SK-N-SH (cell line): ENCODE results near the gene VIPR2. TPM values are rescaled to one million over a fixed set of nuclear protein-coding genes. Genes with fewer than 3 reads are reported as not detected.

Experiments used
- CTCF ChIA-PET: fragments of 300-600, 350-600 bp; formaldehyde crosslinking; extraction: SDS; loops from one replicate; lab custom pipeline; 2021; lab: Yijun Ruan, JAX
- POLR2A ChIA-PET: fragments of 350-600 bp; sonication (Branson Sonifier 250); formaldehyde crosslinking; extraction: SDS; loops from one replicate; lab custom pipeline; 2020; ENCODE audit warnings: antibody characterized with exemption, inconsistent platforms; lab: Yijun Ruan, JAX
- DNase-seq: peaks from one replicate; pipeline ENCODE4 v3.0.0; 2012
- H2AFZ ChIP-seq: fragments of 200-600 bp; sonication (generic); 2 replicates; pipeline ENCODE4 v1.8.1; 2016; ENCODE audit warnings: antibody characterized with exemption, mild to moderate bottlenecking, low read depth
- H3F3A ChIP-seq: fragments of 200-600 bp; sonication (generic); replicated peaks from 2 replicates; pipeline ENCODE3; 2016; ENCODE audit warnings: antibody characterized with exemption, mild to moderate bottlenecking; ENCODE audit not compliant: insufficient read depth
- H3K27ac ChIP-seq, 2 experiments: fragments of 200-500 bp in 1 of 2; fragments of 200-600 bp in 1 of 2; sonication (Bioruptor generic) in 1 of 2; sonication (generic), shearing (Covaris generic) in 1 of 2; 2 replicates each; pipeline versions ENCODE4 v1.5.1 to v1.6.1; 2014 to 2016; ENCODE audit warnings: low read depth in 2 of 2, inconsistent platforms in 1 of 2, low read length in 1 of 2, mild to moderate bottlenecking in 1 of 2, mixed read lengths in 1 of 2
- H3K27me3 ChIP-seq: fragments of 200-600 bp; sonication (generic), shearing (Covaris generic); 2 replicates; pipeline ENCODE4 v1.6.1; 2016; ENCODE audit warnings: mixed run types; ENCODE audit not compliant: insufficient read depth
- H3K36me3 ChIP-seq, 2 experiments: fragments of 200-500 bp in 1 of 2; fragments of 200-600 bp in 1 of 2; sonication (Bioruptor generic) in 1 of 2; sonication (generic) in 1 of 2; replicated peaks in 1 of 2; 2 replicates each; pipeline versions ENCODE3 to v1.5.1; 2014 to 2016; ENCODE audit warnings: low read length in 1 of 2, mild to moderate bottlenecking in 1 of 2; ENCODE audit not compliant: insufficient read depth in 2 of 2, control insufficient read depth in 1 of 2
- H3K4me1 ChIP-seq, 2 experiments: fragments of 200-500 bp in 1 of 2; fragments of 200-600 bp in 1 of 2; sonication (Bioruptor generic) in 1 of 2; sonication (generic), shearing (Covaris generic) in 1 of 2; 2 replicates each; pipeline versions ENCODE4 v1.5.1 to v1.6.1; 2014 to 2016; ENCODE audit warnings: low read depth in 1 of 2, low read length in 1 of 2, mixed run types in 1 of 2; ENCODE audit not compliant: insufficient read depth in 2 of 2, control insufficient read depth in 1 of 2
- H3K4me2 ChIP-seq: fragments of 200-600 bp; sonication (generic), shearing (Covaris generic); 2 replicates; pipeline ENCODE4 v1.6.1; 2017; ENCODE audit warnings: mixed run types
- H3K4me3 ChIP-seq, 2 experiments: fragments of 200-500 bp in 1 of 2; fragments of 200-600 bp in 1 of 2; sonication (Bioruptor generic) in 1 of 2; sonication (generic), shearing (Covaris generic) in 1 of 2; 2 replicates each; pipeline versions ENCODE4 v1.5.1 to v1.8.1; 2014 to 2016; ENCODE audit warnings: low read depth in 2 of 2, inconsistent platforms in 1 of 2, low read length in 1 of 2, mild to moderate bottlenecking in 1 of 2, mixed read lengths in 1 of 2, moderate library complexity in 1 of 2
- H3K79me2 ChIP-seq: fragments of 200-600 bp; sonication (generic); 2 replicates; pipeline ENCODE4 v1.8.1; 2017; ENCODE audit warnings: mild to moderate bottlenecking; ENCODE audit not compliant: insufficient read depth
- H3K9ac ChIP-seq: fragments of 200-600 bp; sonication (generic); 2 replicates; pipeline ENCODE4 v1.6.1; 2017; ENCODE audit warnings: mixed run types
- H3K9me2 ChIP-seq: fragments of 200-600 bp; sonication (generic); 2 replicates; pipeline ENCODE4 v1.6.1; 2017; ENCODE audit warnings: mixed run types
- H3K9me3 ChIP-seq: fragments of 200-600 bp; sonication (generic); 2 replicates; pipeline ENCODE4 v1.6.1; 2017; ENCODE audit warnings: mixed run types, mild to moderate bottlenecking, moderate library complexity
- H4K20me1 ChIP-seq: fragments of 200-600 bp; sonication (generic); 2 replicates; pipeline ENCODE4 v1.6.1; 2017; ENCODE audit warnings: mild to moderate bottlenecking, mixed run types; ENCODE audit not compliant: insufficient read depth
- CHD2 ChIP-seq: fragments of 150-350 bp; IDR thresholded peaks from 2 replicates; pipeline ENCODE4 v1.6.1; 2018; ENCODE audit warnings: low read length; ENCODE audit not compliant: partially characterized antibody
- CTCF ChIP-seq: fragments of 200-600 bp; sonication (generic); IDR thresholded peaks from 2 replicates; pipeline ENCODE4 v1.6.1; 2017; ENCODE audit warnings: antibody characterized with exemption, mild to moderate bottlenecking, moderate library complexity
- EP300 ChIP-seq, 2 experiments: IDR thresholded peaks; 2 replicates each; pipeline versions ENCODE4 v1.4.0 to v1.6.1; 2012; ENCODE audit warnings: borderline replicate concordance in 1 of 2, low read depth in 1 of 2, low read length in 1 of 2
- EZH2phosphoT487 ChIP-seq: fragments of 200-600 bp; sonication (generic); IDR thresholded peaks from 2 replicates; pipeline ENCODE4 v1.6.1; 2017; ENCODE audit warnings: low read depth, mixed run types, mild to moderate bottlenecking, antibody characterized with exemption, moderate library complexity, borderline replicate concordance
- FOXM1 ChIP-seq: IDR thresholded peaks from 2 replicates; pipeline ENCODE4 v1.4.0; 2012; ENCODE audit warnings: low read depth, mild to moderate bottlenecking
- MAX ChIP-seq: IDR thresholded peaks from 2 replicates; pipeline ENCODE4 v1.4.0; 2012; ENCODE audit warnings: low read depth
- MXI1 ChIP-seq: IDR thresholded peaks from 2 replicates; pipeline ENCODE4 v1.6.1; 2012; ENCODE audit warnings: mild to moderate bottlenecking, low read depth, low read length, improper control_type of control experiment
- REST ChIP-seq: IDR thresholded peaks from 2 replicates; pipeline ENCODE4 v1.6.1; 2012; ENCODE audit warnings: mild to moderate bottlenecking, low read depth, low read length, moderate library complexity
- RXRA ChIP-seq: IDR thresholded peaks from 2 replicates; pipeline ENCODE4 v1.4.0; 2012; ENCODE audit warnings: low read depth, mild to moderate bottlenecking, borderline replicate concordance
- SIN3A ChIP-seq: IDR thresholded peaks from 2 replicates; pipeline ENCODE4 v1.6.1; 2012; ENCODE audit warnings: low read depth, mild to moderate bottlenecking, low read length, moderate library complexity, borderline replicate concordance
- USF2 ChIP-seq: fragments of 150-350 bp; IDR thresholded peaks from 2 replicates; pipeline ENCODE4 v1.6.1; 2017; ENCODE audit warnings: antibody characterized with exemption, low read length, low read depth, borderline replicate concordance
- WGBS: methylation state at CpG from one replicate; pipeline ENCODE4 v1.1.6; 2017; ENCODE audit warnings: low lambda C conversion rate; 5-methylcytosine and 5-hydroxymethylcytosine counted together
- polyA plus RNA-seq, 3 experiments: library from polyadenylated mRNA; depleted of rRNA; stranded (reverse); fragments of >200 nt; gene quantifications; 2 replicates each; pipeline ENCODE4 v1.2.3, GENCODE V29; 2012

The VIPR2 gene
- polyA plus RNA-seq, 1 of the 3 experiments (the other 2 are of a cell fraction), result not detected

DNA sequence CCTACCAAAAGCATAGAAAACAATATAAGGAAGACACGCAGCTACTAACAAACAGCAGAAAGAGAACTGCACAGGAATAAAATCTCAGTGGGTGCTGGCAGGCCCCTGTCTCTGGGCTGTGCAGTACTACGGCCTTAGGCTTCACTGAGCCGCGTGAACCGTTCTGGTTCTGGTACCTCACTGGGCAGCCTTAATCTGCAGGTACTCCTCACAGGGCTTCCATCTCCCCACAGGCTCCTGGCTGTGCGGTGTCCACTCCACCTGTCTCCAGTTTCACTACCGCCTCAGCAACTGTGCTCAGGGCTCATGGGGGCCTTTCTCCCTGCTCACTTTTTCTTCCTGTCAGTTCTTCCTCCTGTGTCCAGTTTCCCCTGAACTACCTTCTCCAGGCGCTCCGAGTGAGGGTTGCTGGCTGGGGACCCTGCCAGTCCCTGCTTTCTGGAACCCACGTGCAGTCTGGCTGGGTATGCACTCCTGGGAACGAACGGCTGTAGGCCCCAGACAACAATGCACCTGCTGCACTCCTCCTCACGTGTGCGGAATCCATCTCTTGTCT is 75.7 kb downstream of the VIPR2 start:
- 42% methylated on average over 14 of the region's 14 CpGs for WGBS
- Histone ChIP-seq H3K27me3 (no peaks in the 10 kb centered on the region), H3K9ac (no peak overlapping the region), H3F3A (no peaks in the 10 kb centered on the region), H2AFZ (no peak overlapping the region), H3K36me3 (no peaks in the 10 kb centered on the region), H4K20me1 (no peaks in the 10 kb centered on the region), H3K4me3 (no peak overlapping the region), H3K9me3 (no peaks in the 10 kb centered on the region), H3K79me2 (no peaks in the 10 kb centered on the region), H3K4me1 (peaks cover 0 to 7% of the 10 kb centered on the region in 2 experiments; a peak in 1 of 4 replicates), H3K27ac (no peak overlapping the region), H3K4me2 (no peak overlapping the region), H3K9me2 (no peaks in the 10 kb centered on the region)
- ChIA-PET CTCF (no interaction called here), POLR2A (no interaction called here)
- TF ChIP-seq CTCF (no peak), CHD2 (no peak), FOXM1 (no peak), MXI1 (no peak), MAX (no peak), RXRA (no peak), SIN3A (no peak), USF2 (no peak), EZH2phosphoT487 (no peak), REST (no peak), EP300 (IDR thresholded peaks at IDR 0.05; ENCODE audit: borderline replicate concordance in 1 of 2, low read depth in 1 of 2, low read length in 1 of 2) (no peak)
- no peak for DNase-seq
